ENCODE measurements around the gene PARP11. TPM values are rescaled to one million over a fixed set of nuclear protein-coding genes. Genes with fewer than 3 reads are reported as not detected.

PARP11 gene
- total and polyA plus RNA-seq, 2 of the 8 experiments (the other 6 are each of a cell fraction or from before 2014, with no cell fraction given) = 4.2 to 13.3 TPM

- Histone ChIP-seq H3K79me2 (ENCODE audit: control insufficient read depth in 1 of 2, insufficient read depth in 2 of 2, low read length in 2 of 2) (peaks cover 0 to 3% of the 10 kb centered on the region in 2 experiments; a peak in 1 of 4 replicates), H3K9ac (replicated peaks in 1 of 4; ENCODE audit: extremely low read depth in 1 of 4, low read depth in 3 of 4, low read length in 3 of 4) (no peak overlapping the region), H2BK120ac (replicated peaks; ENCODE audit: low read depth, low read length) (no peak overlapping the region), H3K27ac (ENCODE audit: low read depth, low read length) (no peak overlapping the region), H3K56ac (replicated peaks; ENCODE audit: insufficient read length, low read depth, low read length) (no peak overlapping the region), H3K79me1 (ENCODE audit: low read depth, low read length) (no peaks in the 10 kb centered on the region), H3K18ac (ENCODE audit: extremely low read depth, low read length) (no peak overlapping the region), H3K36me3 (ENCODE audit: control insufficient read depth in 2 of 4, insufficient read depth in 4 of 4, low read length in 3 of 4) (peaks cover 0 to 8% (median 0%) of the 10 kb centered on the region in 4 experiments; a peak in 1 of 8 replicates), H4K91ac (replicated peaks; ENCODE audit: insufficient read length, low read length) (no peak overlapping the region), H3K9me3 (ENCODE audit: insufficient read depth in 2 of 2, low read depth in 1 of 2, low read length in 1 of 2) (peaks cover 0 to 8% of the 10 kb centered on the region in 2 experiments; a peak in 1 of 4 replicates), H2BK12ac (ENCODE audit: low read depth, low read length) (no peak overlapping the region), H3K4me2 (ENCODE audit: insufficient read depth in 1 of 2, low read depth in 2 of 2, low read length in 2 of 2) (no peak overlapping the region), H3K23ac (ENCODE audit: insufficient read length) (no peak overlapping the region), H2BK20ac (ENCODE audit: low read length) (no peak overlapping the region), H4K8ac (ENCODE audit: extremely low read depth, insufficient read depth, low read length) (no peak overlapping the region), H3K27me3 (replicated peaks in 1 of 4; ENCODE audit: control insufficient read depth in 3 of 4, extremely low read depth in 1 of 4, insufficient read depth in 3 of 4, low read length in 3 of 4) (no peaks in the 10 kb centered on the region), H2BK15ac (ENCODE audit: low read length) (no peak overlapping the region), H3K4me3 (ENCODE audit: extremely low read depth in 1 of 4, insufficient read depth in 2 of 4, low read depth in 3 of 4, low read length in 4 of 4) (no peak overlapping the region), H3K4me1 (replicated peaks in 1 of 4; ENCODE audit: control insufficient read depth in 3 of 4, insufficient read depth in 4 of 4, low read length in 3 of 4) (no peaks in the 10 kb centered on the region), H3K23me2 (ENCODE audit: low read depth, low read length) (no peaks in the 10 kb centered on the region), H3K14ac (ENCODE audit: insufficient read length) (no peak overlapping the region), H2AFZ (ENCODE audit: low read length) (no peak overlapping the region), H4K20me1 (replicated peaks in 1 of 2; ENCODE audit: control insufficient read depth in 1 of 2, insufficient read depth in 2 of 2, low read length in 2 of 2) (no peaks in the 10 kb centered on the region), H2BK5ac (ENCODE audit: low read depth, low read length) (no peak overlapping the region), H4K5ac (ENCODE audit: insufficient read length, low read depth, low read length) (no peak overlapping the region), H2AK5ac (ENCODE audit: low read depth, low read length) (no peak overlapping the region), H3K4ac (replicated peaks; ENCODE audit: insufficient read length, low read depth, low read length) (no peak overlapping the region)
- no peak for DNase-seq (ENCODE audit: low read depth in 1 of 2, low spot score in 2 of 2)
- no peak for FAIRE-seq
- CTCF ChIA-PET (ENCODE audit: partially characterized antibody) = no interaction called here
- POLR2A ChIA-PET (ENCODE audit: partially characterized antibody) = no interaction called here
- 89% methylated on average over 5 of the region's 5 CpGs; no CpG with 5 or more reads in 1 of the 2 experiments for WGBS, 2 experiments (ENCODE audit: extremely low coverage in 1 of 2, insufficient coverage in 1 of 2, insufficient read length in 1 of 2, insufficient replicate concordance in 2 of 2, low coverage in 1 of 2, low lambda C conversion rate in 2 of 2, missing lambda C conversion rate in 1 of 2)
- TF ChIP-seq SIRT6 (IDR thresholded peaks at IDR 0.05; ENCODE audit: low read length) (no peak), JUND (IDR thresholded peaks at IDR 0.05; ENCODE audit: low read length) (no peak), CBX8 (IDR thresholded peaks at IDR 0.05; ENCODE audit: borderline replicate concordance, low read depth, low read length) (no peak), POLR2AphosphoS5 (IDR thresholded peaks at IDR 0.05; ENCODE audit: low read depth, low read length) (no peak), RBBP5 (IDR thresholded peaks at IDR 0.05; ENCODE audit: borderline replicate concordance, low read depth, low read length) (no peak), SP1 (IDR thresholded peaks at IDR 0.05; ENCODE audit: low read depth, low read length) (no peak), RXRA (IDR thresholded peaks at IDR 0.05; ENCODE audit: insufficient read depth, low read depth, low read length) (no peak), NRF1 (IDR thresholded peaks at IDR 0.05; ENCODE audit: low read depth, low read length) (no peak), SAP30 (IDR thresholded peaks at IDR 0.05; ENCODE audit: insufficient read depth, insufficient replicate concordance, low read length) (no peak), HDAC2 (IDR thresholded peaks at IDR 0.05; ENCODE audit: borderline replicate concordance in 1 of 2, low read depth in 2 of 2, low read length in 2 of 2) (no peak), CHD2 (IDR thresholded peaks at IDR 0.05; ENCODE audit: low read length) (no peak), KDM1A (IDR thresholded peaks at IDR 0.05; ENCODE audit: borderline replicate concordance, low read length) (no peak), TCF12 (IDR thresholded peaks at IDR 0.05; ENCODE audit: low read depth, low read length) (no peak), POU5F1 (IDR thresholded peaks at IDR 0.05; ENCODE audit: low read depth, low read length) (no peak)
- TF ChIP-seq, protein P1, sequence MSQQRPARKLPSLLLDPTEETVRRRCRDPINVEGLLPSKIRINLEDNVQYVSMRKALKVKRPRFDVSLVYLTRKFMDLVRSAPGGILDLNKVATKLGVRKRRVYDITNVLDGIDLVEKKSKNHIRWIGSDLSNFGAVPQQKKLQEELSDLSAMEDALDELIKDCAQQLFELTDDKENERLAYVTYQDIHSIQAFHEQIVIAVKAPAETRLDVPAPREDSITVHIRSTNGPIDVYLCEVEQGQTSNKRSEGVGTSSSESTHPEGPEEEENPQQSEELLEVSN (IDR thresholded peaks at IDR 0.05) = no peak
Measured at GRCh38 chr12:3842517-3842916, 30.7 kb downstream of the PARP11 start.
